GM12891 (cell line): Measurements from ENCODE around the gene TSPAN3.

Source experiments
- POLR2A ChIP-seq: IDR thresholded peaks from 2 replicates; pipeline ENCODE4 v1.6.1; 2011; ENCODE audit warnings: low read depth, low read length, control low read depth
- POLR2AphosphoS5 ChIP-seq: IDR thresholded peaks from 2 replicates; pipeline ENCODE4 v1.6.1; 2011; ENCODE audit warnings: low read depth, low read length, control low read depth
- SPI1 ChIP-seq: IDR thresholded peaks from 2 replicates; pipeline ENCODE4 v1.6.1; 2011; ENCODE audit warnings: low read depth, low read length, control low read depth
- TAF1 ChIP-seq: IDR thresholded peaks from 2 replicates; pipeline ENCODE4 v1.6.1; 2011; ENCODE audit warnings: low read depth, low read length, control low read depth

GRCh38 chr15:77016321-77016695 is 54.6 kb downstream of the TSPAN3 start:
- TF ChIP-seq POLR2AphosphoS5 (no peak), SPI1 (no peak), POLR2A (no peak), TAF1 (no peak)
